ENCODE data around the gene C1QTNF8. TPM values are rescaled to one million over a fixed set of nuclear protein-coding genes. Genes with fewer than 3 reads are reported as not detected.

C1QTNF8 gene
- total RNA-seq, 4 donors from 2014 or later = not detected

DNA sequence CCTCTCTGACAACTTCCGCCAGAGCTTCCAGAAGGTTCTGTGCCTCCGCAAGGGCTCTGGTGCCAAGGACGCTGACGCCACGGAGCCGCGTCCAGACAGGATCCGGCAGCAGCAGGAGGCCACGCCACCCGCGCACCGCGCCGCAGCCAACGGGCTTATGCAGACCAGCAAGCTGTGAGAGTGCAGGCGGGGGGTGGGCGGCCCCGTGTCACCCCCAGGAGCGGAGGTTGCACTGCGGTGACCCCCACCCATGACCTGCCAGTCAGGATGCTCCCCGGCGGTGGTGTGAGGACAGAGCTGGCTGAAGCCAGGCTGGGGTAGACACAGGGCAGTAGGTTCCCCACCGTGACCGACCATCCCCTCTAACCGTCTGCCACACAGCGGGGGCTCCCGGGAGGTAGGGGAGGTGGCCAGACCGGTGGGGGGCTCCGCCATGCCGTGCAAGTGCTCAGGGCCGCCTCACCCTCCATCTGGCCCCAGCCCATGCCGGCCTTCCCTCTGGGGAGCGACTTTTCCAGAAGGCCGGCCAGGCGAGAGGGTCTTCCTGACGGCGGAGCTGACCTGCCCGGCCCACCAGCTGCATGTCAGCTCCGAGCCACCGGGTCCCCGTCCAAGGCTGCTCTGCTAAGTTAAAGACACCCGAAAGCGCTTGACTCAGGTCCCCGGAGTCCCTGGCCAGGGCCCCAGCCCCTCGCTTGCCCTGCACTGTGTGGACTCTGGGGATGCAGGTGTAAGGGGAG lies 16.1 kb downstream of the C1QTNF8 start:
- Histone ChIP-seq H3K4me3 (no peak overlapping the region), H3K36me3 (peaks cover 0 to 7% (median 0%) of the 10 kb centered on the region in 3 donors), H3K4me1 (peaks cover 0 to 5% (median 0%) of the 10 kb centered on the region in 4 donors), H3K27ac (no peak overlapping the region), H3K9me3 (peaks cover 0 to 22% (median 0%) of the 10 kb centered on the region in 4 donors), H3K27me3 (peaks cover 0 to 95% of the 10 kb centered on the region in 2 donors)
- 72 to 97% methylated on average over 7 to 36 of the region's 45 CpGs for WGBS, 2 donors
- TF ChIP-seq, protein P1, sequence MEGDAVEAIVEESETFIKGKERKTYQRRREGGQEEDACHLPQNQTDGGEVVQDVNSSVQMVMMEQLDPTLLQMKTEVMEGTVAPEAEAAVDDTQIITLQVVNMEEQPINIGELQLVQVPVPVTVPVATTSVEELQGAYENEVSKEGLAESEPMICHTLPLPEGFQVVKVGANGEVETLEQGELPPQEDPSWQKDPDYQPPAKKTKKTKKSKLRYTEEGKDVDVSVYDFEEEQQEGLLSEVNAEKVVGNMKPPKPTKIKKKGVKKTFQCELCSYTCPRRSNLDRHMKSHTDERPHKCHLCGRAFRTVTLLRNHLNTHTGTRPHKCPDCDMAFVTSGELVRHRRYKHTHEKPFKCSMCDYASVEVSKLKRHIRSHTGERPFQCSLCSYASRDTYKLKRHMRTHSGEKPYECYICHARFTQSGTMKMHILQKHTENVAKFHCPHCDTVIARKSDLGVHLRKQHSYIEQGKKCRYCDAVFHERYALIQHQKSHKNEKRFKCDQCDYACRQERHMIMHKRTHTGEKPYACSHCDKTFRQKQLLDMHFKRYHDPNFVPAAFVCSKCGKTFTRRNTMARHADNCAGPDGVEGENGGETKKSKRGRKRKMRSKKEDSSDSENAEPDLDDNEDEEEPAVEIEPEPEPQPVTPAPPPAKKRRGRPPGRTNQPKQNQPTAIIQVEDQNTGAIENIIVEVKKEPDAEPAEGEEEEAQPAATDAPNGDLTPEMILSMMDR (IDR thresholded peaks at IDR 0.05) = no peak
- TF ChIP-seq POLR2A (IDR thresholded peaks at IDR 0.05) = no peak
- TF ChIP-seq EP300 (IDR thresholded peaks at IDR 0.05) = no peak
- no peak for DNase-seq (ENCODE audit: low spot score in 2 of 2)

- no peak for DNase-seq (ENCODE audit: low spot score in 2 of 2)
- peaks cover 0 to 2% (median 0%) of the 10 kb centered on the region in 3 donors for H3K36me3 ChIP-seq
- H3K4me3 ChIP-seq = no peak overlapping the region
- WGBS, 2 donors = 96% methylated on average over 43 of the region's 43 CpGs
- H3K9me3 ChIP-seq = peaks cover 0 to 16% (median 0%) of the 10 kb centered on the region in 4 donors
- peaks cover 0 to 5% (median 0%) of the 10 kb centered on the region in 4 donors for H3K4me1 ChIP-seq
- TF ChIP-seq EP300 (IDR thresholded peaks at IDR 0.05) = no peak
- TF ChIP-seq POLR2A (IDR thresholded peaks at IDR 0.05) = no peak
- TF ChIP-seq, protein P1 (IDR thresholded peaks at IDR 0.05) = no peak
- H3K27me3 ChIP-seq = peaks cover 0 to 95% of the 10 kb centered on the region in 2 donors
- H3K27ac ChIP-seq = no peak overlapping the region
Measured at GRCh38 chr16:1079341-1079740, 16.7 kb downstream of the C1QTNF8 start.

GRCh38 chr16:1078579-1079021 lies 17.4 kb downstream of the C1QTNF8 start:
- WGBS, 2 donors = 54 to 62% methylated on average over 21 to 22 of the region's 28 CpGs
- no peak for DNase-seq (ENCODE audit: low spot score in 2 of 2)

GRCh38 chr16:1077877-1078578 lies 18.0 kb downstream of the C1QTNF8 start:
- DNase-seq (ENCODE audit: low spot score in 2 of 2) = no peak
- 69 to 74% methylated on average over 25 to 26 of the region's 36 CpGs for WGBS, 2 donors
- peaks cover 0 to 3% (median 0%) of the 10 kb centered on the region in 4 donors for H3K9me3 ChIP-seq
- no peak overlapping the region for H3K4me3 ChIP-seq
- no peaks in the 10 kb centered on the region for H3K36me3 ChIP-seq
- peaks cover 0 to 5% (median 0%) of the 10 kb centered on the region in 4 donors for H3K4me1 ChIP-seq
- H3K27me3 ChIP-seq = peaks cover 0 to 95% of the 10 kb centered on the region in 2 donors
- H3K27ac ChIP-seq = no peak overlapping the region
- TF ChIP-seq, protein P1 (IDR thresholded peaks at IDR 0.05) = no peak
- TF ChIP-seq EP300 (IDR thresholded peaks at IDR 0.05) = no peak
- no peak for TF ChIP-seq POLR2A (IDR thresholded peaks at IDR 0.05)

More at GRCh38 chr16:1078579-1079021, 17.4 kb downstream of the C1QTNF8 start:
- no peak overlapping the region for H3K27ac ChIP-seq
- peaks cover 0 to 8% (median 0%) of the 10 kb centered on the region in 4 donors for H3K9me3 ChIP-seq
- TF ChIP-seq, protein P1 (IDR thresholded peaks at IDR 0.05) = no peak
- TF ChIP-seq EP300 (IDR thresholded peaks at IDR 0.05) (no peak), POLR2A (IDR thresholded peaks at IDR 0.05) (no peak)
- peaks cover 0 to 5% (median 0%) of the 10 kb centered on the region in 4 donors for H3K4me1 ChIP-seq
- peaks cover 0 to 95% of the 10 kb centered on the region in 2 donors for H3K27me3 ChIP-seq
- no peaks in the 10 kb centered on the region for H3K36me3 ChIP-seq
- no peak overlapping the region for H3K4me3 ChIP-seq
